ENCODE measurements around the gene MYOM3. TPM values are rescaled to one million over a fixed set of nuclear protein-coding genes. Genes with fewer than 3 reads are reported as not detected.

MYOM3 gene
- total and polyA plus RNA-seq, 2 of the 13 experiments (the other 11 are each of a cell fraction or from before 2014, with no cell fraction given) = 5.8 to 15.3 TPM

DNA sequence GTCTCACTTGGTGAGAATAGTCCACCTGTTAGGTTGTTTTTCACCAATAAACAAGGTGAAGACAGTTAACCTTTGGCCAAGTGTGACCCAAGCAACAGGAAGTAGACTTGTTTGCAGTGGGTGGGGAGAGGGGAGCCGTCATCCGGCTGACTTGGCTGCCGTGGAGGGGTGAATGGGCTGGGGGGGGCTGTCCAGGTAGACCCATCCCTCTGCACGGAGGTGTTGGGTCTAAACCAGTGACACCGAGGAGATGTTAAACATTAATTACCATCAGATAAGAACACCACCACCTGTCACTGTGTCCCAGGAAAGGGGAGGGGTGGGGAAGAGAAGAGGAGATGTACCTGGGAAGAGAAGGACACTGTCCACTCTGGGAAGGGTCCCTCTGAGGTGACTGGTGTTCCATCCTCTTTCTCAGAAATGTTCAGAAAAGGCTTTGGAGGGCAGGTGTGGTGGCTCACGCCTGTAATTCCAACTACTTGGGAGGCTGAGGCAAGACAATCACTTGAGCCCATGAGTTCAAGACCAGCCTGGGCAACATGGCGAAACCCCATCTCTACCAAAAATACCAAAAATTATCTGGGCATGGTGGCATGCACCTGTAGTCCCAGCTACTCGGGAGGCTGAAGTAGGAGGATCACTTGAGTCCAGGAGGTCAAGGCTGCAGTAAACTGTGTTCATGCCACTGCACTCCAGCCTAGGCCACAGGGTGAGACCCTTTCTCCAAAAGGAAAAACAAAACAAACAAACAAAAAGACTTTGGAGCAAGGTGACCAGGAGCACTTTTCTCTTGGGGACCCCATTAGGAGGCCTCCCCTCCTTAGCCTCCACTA is 6.7 kb upstream of the MYOM3 start (continued):
- TF ChIP-seq PITX1 (CRISPR knock-in tag; IDR thresholded peaks at IDR 0.05) (no peak), ZNF567 (CRISPR knock-in tag; IDR thresholded peaks at IDR 0.05; ENCODE audit: borderline replicate concordance) (no peak), ZNF296 (CRISPR knock-in tag; conservative IDR thresholded peaks at IDR 0.05) (no peak), ZNF256 (CRISPR knock-in tag; conservative IDR thresholded peaks at IDR 0.05) (no peak), ASH2L (IDR thresholded peaks at IDR 0.05; ENCODE audit: insufficient read length, low read depth, low read length) (no peak), POGZ (CRISPR knock-in tag; IDR thresholded peaks at IDR 0.05) (0 out of 2 replicates have a peak, but pooled peaks have one; percentile 31), KDM2A (CRISPR knock-in tag; IDR thresholded peaks at IDR 0.05; ENCODE audit: borderline replicate concordance, low read depth) (no peak), CHD2 (IDR thresholded peaks at IDR 0.05; ENCODE audit: low read depth, low read length) (no peak), DMTF1 (CRISPR knock-in tag; IDR thresholded peaks at IDR 0.05) (no peak), ZNF652 (CRISPR knock-in tag; IDR thresholded peaks at IDR 0.05; ENCODE audit: borderline replicate concordance, low read depth) (no peak), KAT7 (CRISPR knock-in tag; IDR thresholded peaks at IDR 0.05; ENCODE audit: borderline replicate concordance) (no peak), SMC3 (IDR thresholded peaks at IDR 0.05; ENCODE audit: low read length) (no peak), SIN3A (IDR thresholded peaks at IDR 0.05; ENCODE audit: borderline replicate concordance, low read depth, low read length) (no peak), DPF2 (CRISPR knock-in tag; IDR thresholded peaks at IDR 0.05; ENCODE audit: borderline replicate concordance, low read depth) (peak; percentile 30; the same call in 1 of the 2 replicates), ZNF501 (CRISPR knock-in tag; IDR thresholded peaks at IDR 0.05) (no peak; the same call in 1 of the 2 replicates), ZNF34 (CRISPR knock-in tag; IDR thresholded peaks at IDR 0.05; ENCODE audit: borderline replicate concordance) (no peak), ELF4 (CRISPR knock-in tag; IDR thresholded peaks at IDR 0.05; ENCODE audit: borderline replicate concordance) (peak; percentile 87; the same call in 1 of the 2 replicates), SIX1 (CRISPR knock-in tag; IDR thresholded peaks at IDR 0.05; ENCODE audit: borderline replicate concordance) (no peak)
- TF ChIP-seq, protein P1, sequence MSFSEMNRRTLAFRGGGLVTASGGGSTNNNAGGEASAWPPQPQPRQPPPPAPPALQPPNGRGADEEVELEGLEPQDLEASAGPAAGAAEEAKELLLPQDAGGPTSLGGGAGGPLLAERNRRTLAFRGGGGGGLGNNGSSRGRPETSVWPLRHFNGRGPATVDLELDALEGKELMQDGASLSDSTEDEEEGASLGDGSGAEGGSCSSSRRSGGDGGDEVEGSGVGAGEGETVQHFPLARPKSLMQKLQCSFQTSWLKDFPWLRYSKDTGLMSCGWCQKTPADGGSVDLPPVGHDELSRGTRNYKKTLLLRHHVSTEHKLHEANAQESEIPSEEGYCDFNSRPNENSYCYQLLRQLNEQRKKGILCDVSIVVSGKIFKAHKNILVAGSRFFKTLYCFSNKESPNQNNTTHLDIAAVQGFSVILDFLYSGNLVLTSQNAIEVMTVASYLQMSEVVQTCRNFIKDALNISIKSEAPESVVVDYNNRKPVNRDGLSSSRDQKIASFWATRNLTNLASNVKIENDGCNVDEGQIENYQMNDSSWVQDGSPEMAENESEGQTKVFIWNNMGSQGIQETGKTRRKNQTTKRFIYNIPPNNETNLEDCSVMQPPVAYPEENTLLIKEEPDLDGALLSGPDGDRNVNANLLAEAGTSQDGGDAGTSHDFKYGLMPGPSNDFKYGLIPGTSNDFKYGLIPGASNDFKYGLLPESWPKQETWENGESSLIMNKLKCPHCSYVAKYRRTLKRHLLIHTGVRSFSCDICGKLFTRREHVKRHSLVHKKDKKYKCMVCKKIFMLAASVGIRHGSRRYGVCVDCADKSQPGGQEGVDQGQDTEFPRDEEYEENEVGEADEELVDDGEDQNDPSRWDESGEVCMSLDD (CRISPR knock-in tag; IDR thresholded peaks at IDR 0.05; ENCODE audit: borderline replicate concordance) = no peak
- TF ChIP-seq, protein P2, sequence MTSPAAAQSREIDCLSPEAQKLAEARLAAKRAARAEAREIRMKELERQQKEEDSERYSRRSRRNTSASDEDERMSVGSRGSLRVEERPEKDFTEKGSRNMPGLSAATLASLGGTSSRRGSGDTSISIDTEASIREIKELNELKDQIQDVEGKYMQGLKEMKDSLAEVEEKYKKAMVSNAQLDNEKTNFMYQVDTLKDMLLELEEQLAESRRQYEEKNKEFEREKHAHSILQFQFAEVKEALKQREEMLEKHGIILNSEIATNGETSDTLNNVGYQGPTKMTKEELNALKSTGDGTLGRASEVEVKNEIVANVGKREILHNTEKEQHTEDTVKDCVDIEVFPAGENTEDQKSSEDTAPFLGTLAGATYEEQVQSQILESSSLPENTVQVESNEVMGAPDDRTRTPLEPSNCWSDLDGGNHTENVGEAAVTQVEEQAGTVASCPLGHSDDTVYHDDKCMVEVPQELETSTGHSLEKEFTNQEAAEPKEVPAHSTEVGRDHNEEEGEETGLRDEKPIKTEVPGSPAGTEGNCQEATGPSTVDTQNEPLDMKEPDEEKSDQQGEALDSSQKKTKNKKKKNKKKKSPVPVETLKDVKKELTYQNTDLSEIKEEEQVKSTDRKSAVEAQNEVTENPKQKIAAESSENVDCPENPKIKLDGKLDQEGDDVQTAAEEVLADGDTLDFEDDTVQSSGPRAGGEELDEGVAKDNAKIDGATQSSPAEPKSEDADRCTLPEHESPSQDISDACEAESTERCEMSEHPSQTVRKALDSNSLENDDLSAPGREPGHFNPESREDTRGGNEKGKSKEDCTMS (CRISPR knock-in tag; conservative IDR thresholded peaks at IDR 0.05) = no peak
- TF ChIP-seq, protein P3, sequence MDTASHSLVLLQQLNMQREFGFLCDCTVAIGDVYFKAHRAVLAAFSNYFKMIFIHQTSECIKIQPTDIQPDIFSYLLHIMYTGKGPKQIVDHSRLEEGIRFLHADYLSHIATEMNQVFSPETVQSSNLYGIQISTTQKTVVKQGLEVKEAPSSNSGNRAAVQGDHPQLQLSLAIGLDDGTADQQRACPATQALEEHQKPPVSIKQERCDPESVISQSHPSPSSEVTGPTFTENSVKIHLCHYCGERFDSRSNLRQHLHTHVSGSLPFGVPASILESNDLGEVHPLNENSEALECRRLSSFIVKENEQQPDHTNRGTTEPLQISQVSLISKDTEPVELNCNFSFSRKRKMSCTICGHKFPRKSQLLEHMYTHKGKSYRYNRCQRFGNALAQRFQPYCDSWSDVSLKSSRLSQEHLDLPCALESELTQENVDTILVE (CRISPR knock-in tag; IDR thresholded peaks at IDR 0.05) = peak; percentile 60

Data from HepG2 (cell line).